AG04450 (cell line): Measurements from ENCODE around the gene PPM1K. TPM values are rescaled to one million over a fixed set of nuclear protein-coding genes. Genes with fewer than 3 reads are reported as not detected.
"Not testable (repeated sequence)": the region's sequence is repeated elsewhere in the genome, so short reads cannot be mapped to it uniquely, and the experiment has no call there.

Experiments used
- CTCF ChIA-PET: fragments of 300-600, 350-600 bp; formaldehyde crosslinking; extraction: SDS; loops from one replicate; lab custom pipeline; 2022; ENCODE audit warnings: antibody characterized with exemption, inconsistent platforms; lab: Charles Lee
- POLR2A ChIA-PET: fragments of 350-600 bp; formaldehyde crosslinking; extraction: SDS; loops from one replicate; lab custom pipeline; 2021; ENCODE audit warnings: antibody characterized with exemption, inconsistent platforms; lab: Yijun Ruan, JAX
- DNase-seq: peaks from one replicate; pipeline ENCODE4 v3.0.0-alpha.2; 2011; ENCODE audit warnings: low read depth, low spot score
- H3K27ac ChIP-seq: one replicate; pipeline ENCODE4 v1.5.1; 2012; ENCODE audit warnings: low read depth, low read length, control low read depth
- H3K27me3 ChIP-seq: one replicate; pipeline ENCODE4 v1.6.0; 2012; ENCODE audit warnings: low read length; ENCODE audit not compliant: control insufficient read depth, insufficient read depth
- H3K4me3 ChIP-seq: 2 replicates; pipeline ENCODE4 v1.5.1; 2011; ENCODE audit warnings: mild to moderate bottlenecking, low read depth, low read length, control low read depth
- H3K9me3 ChIP-seq: 2 replicates; pipeline ENCODE4 v1.5.1; 2012; ENCODE audit warnings: low read length; ENCODE audit not compliant: control insufficient read depth, insufficient read depth
- CTCF ChIP-seq: IDR thresholded peaks from 2 replicates; pipeline ENCODE4 v1.5.1; 2011; ENCODE audit warnings: low read depth, low read length, control low read depth, inconsistent platforms
- polyA plus RNA-seq: library from polyadenylated mRNA; depleted of rRNA; stranded (reverse); fragments of >200 nt; gene quantifications from 2 replicates; pipeline ENCODE4 v1.2.3, GENCODE V29; 2011

Gene PPM1K
- polyA plus RNA-seq, 1 experiment: 9.6 TPM

GRCh38 chr4:88320224-88320779 lies 35.9 kb upstream of the PPM1K start:
- no peak for DNase-seq
- H3K9me3 ChIP-seq: no peaks in the 10 kb centered on the region
- no peak for TF ChIP-seq CTCF
- ChIA-PET CTCF (interaction anchor here (0.5 kb wide), 1 partner anchor 51 kb away, joined by 9 read pairs; no protein-coding TSS in a partner anchor), POLR2A (no interaction called here)
- H3K27ac ChIP-seq: no peak overlapping the region
- no peak overlapping the region for H3K4me3 ChIP-seq
- no peaks in the 10 kb centered on the region for H3K27me3 ChIP-seq

- CTCF ChIA-PET: no interaction called here
- Histone ChIP-seq H3K4me3 (no peak overlapping the region), H3K27me3 (no peaks in the 10 kb centered on the region), H3K27ac (no peak overlapping the region), H3K9me3 (no peaks in the 10 kb centered on the region)
- no peak for TF ChIP-seq CTCF
- POLR2A ChIA-PET: no interaction called here
- DNase-seq: no peak
Measured at GRCh38 chr4:88318751-88319350, 34.5 kb upstream of the PPM1K start.

GRCh38 chr4:88315460-88316017 lies 31.2 kb upstream of the PPM1K start:
- H3K27ac ChIP-seq: no peak overlapping the region
- POLR2A ChIA-PET: interaction anchor here (0.6 kb wide), 1 partner anchor 12 kb away, joined by 3 read pairs; no protein-coding TSS in a partner anchor
- CTCF ChIA-PET: no interaction called here
- TF ChIP-seq CTCF: no peak
- peaks cover 6% of the 10 kb centered on the region; the same call in 1 of the 2 replicates for H3K9me3 ChIP-seq
- H3K27me3 ChIP-seq: no peaks in the 10 kb centered on the region
- H3K4me3 ChIP-seq: no peak overlapping the region
- DNase-seq: no peak

GRCh38 chr4:88313088-88313624 lies 28.8 kb upstream of the PPM1K start:
- H3K4me3 ChIP-seq, H3K27me3 ChIP-seq, H3K9me3 ChIP-seq, DNase-seq, CTCF ChIA-PET, H3K27ac ChIP-seq, POLR2A ChIA-PET: not testable (repeated sequence)

GRCh38 chr4:88308587-88308986 lies 24.2 kb upstream of the PPM1K start:
- DNase-seq: no peak
- H3K27me3 ChIP-seq: peaks cover 3% of the 10 kb centered on the region
- peaks cover 6% of the 10 kb centered on the region; the same call in 1 of the 2 replicates for H3K9me3 ChIP-seq
- CTCF ChIA-PET: interaction anchor here (0.6 kb wide), 1 partner anchor 61 kb away, joined by 3 read pairs; no protein-coding TSS in a partner anchor
- no peak overlapping the region for H3K4me3 ChIP-seq
- no peak for TF ChIP-seq CTCF
- H3K27ac ChIP-seq: no peak overlapping the region
- POLR2A ChIA-PET: no interaction called here
